Measurements from ENCODE around the gene CBARP. TPM values are rescaled to one million over a fixed set of nuclear protein-coding genes. Genes with fewer than 3 reads are reported as not detected.

The CBARP gene
- total and polyA plus RNA-seq, 2 of the 13 experiments (the other 11 are each of a cell fraction or from before 2014, with no cell fraction given): 1.2 to 1.4 TPM

GRCh38 chr19:1264801-1265614, 27.2 kb upstream of the CBARP start (continued):
- TF ChIP-seq HOMEZ (CRISPR knock-in tag; IDR thresholded peaks at IDR 0.05; ENCODE audit: low read depth): peak; percentile 28; the same call in 1 of the 2 replicates
- peak; percentile 31; the same call in 1 of the 2 replicates for TF ChIP-seq IRF1 (CRISPR knock-in tag; IDR thresholded peaks at IDR 0.05; ENCODE audit: low read depth)
- TF ChIP-seq FOXO1 (CRISPR knock-in tag; IDR thresholded peaks at IDR 0.05): peak; percentile 35; the same call in 1 of the 2 replicates
- TF ChIP-seq ERF (CRISPR knock-in tag; IDR thresholded peaks at IDR 0.05): peak; percentile 85
- TF ChIP-seq ZNF713 (CRISPR knock-in tag; IDR thresholded peaks at IDR 0.05): 0 out of 2 replicates have a peak, but pooled peaks have one; percentile 37
- TF ChIP-seq PRDM10 (CRISPR knock-in tag; IDR thresholded peaks at IDR 0.05; ENCODE audit: low read depth): 0 out of 2 replicates have a peak, but pooled peaks have one; percentile 46
- peak; percentile 61 for TF ChIP-seq HOXA3 (CRISPR knock-in tag; IDR thresholded peaks at IDR 0.05)
- peak in 1 of 2 experiments; percentile 52; a peak in 2 of 4 replicates for TF ChIP-seq HMGXB4 (CRISPR knock-in tag; IDR thresholded peaks at IDR 0.05; ENCODE audit: borderline replicate concordance in 1 of 2, low read depth in 1 of 2)
- peak; percentile 73; the same call in 1 of the 2 replicates for TF ChIP-seq ZZZ3 (CRISPR knock-in tag; IDR thresholded peaks at IDR 0.05; ENCODE audit: borderline replicate concordance)
- TF ChIP-seq ZNF83 (CRISPR knock-in tag; IDR thresholded peaks at IDR 0.05; ENCODE audit: borderline replicate concordance): peak; percentile 91; the same call in 1 of the 2 replicates
- no peak; the same call in 1 of the 2 replicates for TF ChIP-seq RAD21 (CRISPR knock-in tag; IDR thresholded peaks at IDR 0.05)
- no peak for TF ChIP-seq ZNF3 (CRISPR knock-in tag; IDR thresholded peaks at IDR 0.05)
- no peak for TF ChIP-seq SRSF1 (optimal IDR thresholded peaks at IDR 0.05; ENCODE audit: low read depth, low read length)
- TF ChIP-seq ZNF335 (CRISPR knock-in tag; IDR thresholded peaks at IDR 0.05): peak; percentile 89
- TF ChIP-seq POGZ (CRISPR knock-in tag; IDR thresholded peaks at IDR 0.05): no peak
- peak; percentile 16; the same call in 1 of the 2 replicates for TF ChIP-seq SAFB2 (CRISPR knock-in tag; IDR thresholded peaks at IDR 0.05; ENCODE audit: borderline replicate concordance, low read depth)
- TF ChIP-seq SSRP1 (CRISPR knock-in tag; IDR thresholded peaks at IDR 0.05): no peak
- peak; percentile 60; the same call in 1 of the 2 replicates for TF ChIP-seq ZIK1 (CRISPR knock-in tag; IDR thresholded peaks at IDR 0.05; ENCODE audit: borderline replicate concordance, low read depth)
